Chondrocyte (in vitro differentiated cells): ENCODE results near the gene ZFYVE26. TPM values are rescaled to one million over a fixed set of nuclear protein-coding genes. Genes with fewer than 3 reads are reported as not detected.
"Not testable (repeated sequence)": the region's sequence is repeated elsewhere in the genome, so short reads cannot be mapped to it uniquely, and the experiment has no call there.

Experiments
- DNase-seq: peaks from one replicate; pipeline ENCODE4 v3.0.0; 2021; ENCODE audit warnings: mixed read lengths, low spot score
- H3K27ac Mint-ChIP-seq: one replicate; pipeline ENCODE4 v1.8.0; 2021; ENCODE audit warnings: mild to moderate bottlenecking, moderate library complexity, mixed read lengths; ENCODE audit not compliant: unreplicated experiment
- H3K27me3 Mint-ChIP-seq: 2 replicates; pipeline ENCODE4 v1.8.0; 2021; ENCODE audit warnings: low read depth, mixed read lengths
- H3K36me3 Mint-ChIP-seq: 2 replicates; pipeline ENCODE4 v1.8.0; 2021; ENCODE audit warnings: low read depth, mixed read lengths
- H3K4me1 Mint-ChIP-seq: 2 replicates; pipeline ENCODE4 v1.8.0; 2021; ENCODE audit warnings: low read depth, mild to moderate bottlenecking, mixed read lengths
- H3K4me3 Mint-ChIP-seq: one replicate; pipeline ENCODE4 v1.8.0; 2021; ENCODE audit warnings: mild to moderate bottlenecking, moderate library complexity, mixed read lengths; ENCODE audit not compliant: unreplicated experiment
- H3K9me3 Mint-ChIP-seq: 2 replicates; pipeline ENCODE4 v1.8.0; 2021; ENCODE audit warnings: low read depth, mixed read lengths
- total RNA-seq: library from RNA; stranded (reverse); gene quantifications from 3 replicates; pipeline ENCODE4 v1.2.1, GENCODE V29; 2021
- TF ChIP-seq, protein P1 (sequence below): fragments of 200-600 bp; sonication (generic); IDR thresholded peaks from 2 replicates; pipeline ENCODE4 v1.5.0; 2021; ENCODE audit warnings: antibody characterized with exemption, mild to moderate bottlenecking, moderate library complexity

ZFYVE26 gene
- total RNA-seq, 1 donor from 2014 or later, result 26.2 TPM

DNA sequence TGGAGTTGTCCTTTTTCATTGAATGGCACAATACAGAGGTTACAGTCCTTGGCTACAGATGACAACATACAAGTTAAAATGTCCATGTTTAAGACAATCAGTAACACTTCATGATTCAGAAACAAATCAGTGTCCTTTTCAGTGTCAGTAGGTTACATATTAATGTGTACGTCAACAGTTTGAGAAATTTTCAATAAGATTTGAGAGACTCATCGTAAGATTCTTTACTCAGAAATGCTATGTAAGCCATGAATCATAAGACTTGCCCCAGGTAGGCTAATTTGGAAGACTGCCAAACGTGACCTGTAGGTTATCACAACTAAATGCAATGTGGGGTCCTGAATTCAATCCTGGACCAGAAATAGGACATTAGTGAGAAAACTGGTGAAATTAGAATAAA, 111.2 kb downstream of the ZFYVE26 start:
- Mint-ChIP-seq H3K4me3 (no peak overlapping the region), H3K27ac (no peak overlapping the region), H3K36me3 (no peaks in the 10 kb centered on the region), H3K27me3 (peaks cover 8% of the 10 kb centered on the region), H3K9me3 (peaks cover 5% of the 10 kb centered on the region), H3K4me1 (peaks cover 5% of the 10 kb centered on the region)
- TF ChIP-seq, protein P1, sequence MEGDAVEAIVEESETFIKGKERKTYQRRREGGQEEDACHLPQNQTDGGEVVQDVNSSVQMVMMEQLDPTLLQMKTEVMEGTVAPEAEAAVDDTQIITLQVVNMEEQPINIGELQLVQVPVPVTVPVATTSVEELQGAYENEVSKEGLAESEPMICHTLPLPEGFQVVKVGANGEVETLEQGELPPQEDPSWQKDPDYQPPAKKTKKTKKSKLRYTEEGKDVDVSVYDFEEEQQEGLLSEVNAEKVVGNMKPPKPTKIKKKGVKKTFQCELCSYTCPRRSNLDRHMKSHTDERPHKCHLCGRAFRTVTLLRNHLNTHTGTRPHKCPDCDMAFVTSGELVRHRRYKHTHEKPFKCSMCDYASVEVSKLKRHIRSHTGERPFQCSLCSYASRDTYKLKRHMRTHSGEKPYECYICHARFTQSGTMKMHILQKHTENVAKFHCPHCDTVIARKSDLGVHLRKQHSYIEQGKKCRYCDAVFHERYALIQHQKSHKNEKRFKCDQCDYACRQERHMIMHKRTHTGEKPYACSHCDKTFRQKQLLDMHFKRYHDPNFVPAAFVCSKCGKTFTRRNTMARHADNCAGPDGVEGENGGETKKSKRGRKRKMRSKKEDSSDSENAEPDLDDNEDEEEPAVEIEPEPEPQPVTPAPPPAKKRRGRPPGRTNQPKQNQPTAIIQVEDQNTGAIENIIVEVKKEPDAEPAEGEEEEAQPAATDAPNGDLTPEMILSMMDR, result no peak
- no peak for DNase-seq

DNA sequence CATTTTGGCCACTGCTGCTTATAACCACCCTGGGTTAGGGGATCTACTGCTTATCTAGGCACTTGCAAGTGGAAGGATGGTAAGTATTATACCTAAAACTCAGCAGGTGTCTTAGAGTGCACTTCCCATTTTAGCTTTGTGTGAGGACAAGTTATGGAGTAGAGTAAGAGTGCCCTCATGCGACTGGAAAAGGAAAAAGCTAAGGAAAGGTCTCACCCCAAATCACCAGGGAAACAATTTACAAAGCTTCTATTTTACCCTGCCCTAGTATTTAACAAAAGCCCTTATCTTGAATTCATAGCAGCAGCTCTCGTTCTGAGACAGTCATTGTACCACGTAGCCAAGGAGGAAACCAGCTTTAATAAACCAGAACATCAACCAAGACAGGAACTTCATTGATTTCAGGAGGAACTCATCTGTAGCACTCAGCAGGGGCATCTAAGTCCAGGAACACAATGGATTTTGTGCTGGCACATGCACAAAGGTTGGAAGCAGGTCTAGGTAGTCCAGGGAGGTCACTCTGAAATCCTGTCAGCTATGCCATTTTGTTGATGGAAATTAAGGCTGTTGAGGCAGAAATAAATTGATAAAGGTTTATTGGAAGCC, 111.8 kb downstream of the ZFYVE26 start:
- H3K27ac Mint-ChIP-seq, result no peak overlapping the region
- peaks cover 2% of the 10 kb centered on the region for H3K9me3 Mint-ChIP-seq
- H3K27me3 Mint-ChIP-seq, result peaks cover 8% of the 10 kb centered on the region
- DNase-seq, result no peak
- H3K4me1 Mint-ChIP-seq, result peaks cover 5% of the 10 kb centered on the region
- TF ChIP-seq, protein P1, result peak; percentile 88
- H3K36me3 Mint-ChIP-seq, result no peaks in the 10 kb centered on the region
- H3K4me3 Mint-ChIP-seq, result no peak overlapping the region

DNA sequence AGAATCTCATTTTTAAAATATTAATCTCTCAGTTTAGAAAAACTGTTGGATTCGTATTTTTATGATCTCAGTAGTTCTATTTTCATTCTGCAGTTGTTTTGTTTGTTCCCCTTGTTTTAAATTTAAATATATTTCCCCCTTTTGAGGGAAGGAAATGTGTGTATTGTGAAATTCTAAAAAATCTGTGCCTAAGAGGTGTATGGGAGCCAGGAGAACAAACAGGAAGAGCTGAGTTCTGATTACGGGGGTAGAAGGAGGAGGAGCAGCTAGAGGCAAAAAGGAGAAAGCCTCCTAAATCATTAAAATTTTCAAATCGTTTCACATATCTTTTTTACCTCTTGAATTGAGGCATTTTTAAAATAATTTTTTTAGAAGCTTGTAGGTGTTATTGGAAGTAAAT, 112.4 kb downstream of the ZFYVE26 start:
- Mint-ChIP-seq H3K36me3 (no peaks in the 10 kb centered on the region), H3K9me3 (peaks cover 2% of the 10 kb centered on the region), H3K4me1 (peaks cover 5% of the 10 kb centered on the region), H3K27ac (no peak overlapping the region), H3K27me3 (peaks cover 8% of the 10 kb centered on the region), H3K4me3 (no peak overlapping the region)
- no peak for DNase-seq
- TF ChIP-seq, protein P1, result no peak

DNA sequence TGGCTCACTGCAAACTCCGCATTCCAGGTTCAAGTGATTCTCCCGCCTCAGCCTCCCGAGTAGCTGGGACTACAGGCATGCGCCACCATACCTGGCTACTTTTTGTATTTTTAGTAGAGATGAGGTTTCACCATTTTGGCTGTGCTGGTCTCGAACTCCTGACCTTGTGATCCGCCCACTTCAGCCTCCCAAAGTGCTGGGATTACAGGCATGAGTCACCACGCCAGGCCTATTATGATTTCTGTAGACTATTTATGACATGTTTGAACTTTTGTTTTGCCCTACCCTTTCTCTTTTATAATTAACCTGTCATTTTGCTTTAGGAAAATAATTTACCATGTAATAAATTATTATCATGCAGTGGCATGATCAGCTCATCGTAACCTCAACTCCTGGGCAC, 114.9 kb downstream of the ZFYVE26 start, which contains the start of gene RDH12:
Gene RDH12, plus strand, starts transcription at position 395 of the 400 bp plus-strand sequence. CDS start 20,757 bp downstream, outside the sequence.
- not testable (repeated sequence) for DNase-seq, H3K4me1 Mint-ChIP-seq, H3K9me3 Mint-ChIP-seq, H3K27me3 Mint-ChIP-seq, H3K4me3 Mint-ChIP-seq, H3K36me3 Mint-ChIP-seq
- H3K27ac Mint-ChIP-seq, result peak within 1 kb of the TSS; percentile 75

DNA sequence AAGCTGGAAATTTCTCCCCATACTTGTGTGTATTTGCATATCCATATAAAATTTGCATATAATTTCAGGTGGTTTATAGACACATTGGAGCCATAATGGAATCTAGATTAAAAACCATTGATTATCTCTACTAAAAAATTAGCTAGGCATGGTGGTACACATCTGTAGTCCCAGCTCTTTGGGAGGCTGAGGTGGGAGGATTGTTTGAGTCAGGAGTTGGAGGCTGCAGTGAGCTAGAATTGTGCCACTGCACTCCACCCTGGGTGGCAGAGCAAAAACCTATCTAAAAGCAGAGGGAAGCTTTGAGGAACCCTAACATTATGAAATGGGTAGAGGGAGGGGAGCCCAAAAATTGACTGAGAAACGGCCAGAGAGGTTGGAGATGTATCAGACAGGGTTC, 118.2 kb downstream of the ZFYVE26 start:
- no peak for DNase-seq
- Mint-ChIP-seq H3K4me3 (no peak overlapping the region), H3K27ac (no peak overlapping the region), H3K27me3 (no peaks in the 10 kb centered on the region), H3K9me3 (no peaks in the 10 kb centered on the region), H3K36me3 (no peaks in the 10 kb centered on the region), H3K4me1 (peaks cover 21% of the 10 kb centered on the region)
- TF ChIP-seq, protein P1, result no peak

DNA sequence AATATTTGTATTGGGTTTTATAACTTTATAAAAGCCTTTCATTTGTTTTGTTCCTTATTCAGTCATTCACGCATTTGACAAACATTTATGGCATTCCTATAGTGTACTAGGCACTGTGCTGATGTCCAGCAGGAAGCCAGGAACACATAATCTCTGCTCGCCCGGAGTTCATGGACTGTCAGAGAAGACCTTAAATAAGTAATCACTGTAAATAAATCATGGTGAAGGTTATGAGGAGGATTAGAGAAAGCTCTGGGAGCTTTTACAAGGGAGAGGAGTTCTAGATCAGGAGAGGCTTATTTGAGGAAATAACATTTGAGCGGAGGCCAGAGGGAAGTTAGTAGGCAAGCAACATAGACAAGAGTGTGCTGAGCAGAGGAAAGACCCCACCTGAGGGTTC, 119.4 kb downstream of the ZFYVE26 start:
- Mint-ChIP-seq H3K4me1 (peaks cover 26% of the 10 kb centered on the region), H3K36me3 (peaks cover 2% of the 10 kb centered on the region), H3K4me3 (no peak overlapping the region), H3K9me3 (no peaks in the 10 kb centered on the region), H3K27ac (no peak overlapping the region), H3K27me3 (no peaks in the 10 kb centered on the region)
- no peak for DNase-seq
- TF ChIP-seq, protein P1, result no peak
